Endodermal cell (in vitro differentiated cells): ENCODE measurements around the gene RCAN1. TPM values are rescaled to one million over a fixed set of nuclear protein-coding genes. Genes with fewer than 3 reads are reported as not detected.

Experiments used
- DNase-seq: peaks from one replicate; pipeline ENCODE4 v3.0.0-alpha.2; 2017
- H3K27ac ChIP-seq: 2 replicates; pipeline ENCODE4 v1.5.1; 2013; ENCODE audit warnings: mild to moderate bottlenecking, low read depth, low read length, moderate library complexity
- H3K27me3 ChIP-seq: 2 replicates; pipeline ENCODE4 v1.6.1; 2013; ENCODE audit warnings: mild to moderate bottlenecking, low read length, moderate library complexity; ENCODE audit not compliant: insufficient read depth, control insufficient read depth, poor library complexity, severe bottlenecking
- H3K36me3 ChIP-seq: 2 replicates; pipeline ENCODE4 v1.7.0; 2013; ENCODE audit warnings: mild to moderate bottlenecking, low read length, moderate library complexity; ENCODE audit not compliant: control insufficient read depth, insufficient read depth
- H3K4me1 ChIP-seq: one replicate; pipeline ENCODE4 v1.7.0; 2013; ENCODE audit warnings: low read length; ENCODE audit not compliant: control insufficient read depth, insufficient read depth
- H3K4me3 ChIP-seq: 2 replicates; pipeline ENCODE4 v1.5.1; 2013; ENCODE audit warnings: mild to moderate bottlenecking, low read length, moderate library complexity
- H3K9ac ChIP-seq: 2 replicates; pipeline ENCODE4 v1.6.1; 2013; ENCODE audit warnings: mild to moderate bottlenecking, low read length, moderate library complexity; ENCODE audit not compliant: poor library complexity, severe bottlenecking; ENCODE audit errors: extremely low read depth
- H3K9me3 ChIP-seq: 2 replicates; pipeline ENCODE4 v1.6.1; 2013; ENCODE audit warnings: mild to moderate bottlenecking, low read length, moderate library complexity; ENCODE audit not compliant: control insufficient read depth
- H3K27ac Mint-ChIP-seq: 2 replicates; pipeline ENCODE4 v1.8.0; 2020; ENCODE audit warnings: mixed read lengths
- H3K27me3 Mint-ChIP-seq: 2 replicates; pipeline ENCODE4 v1.8.0; 2021; ENCODE audit warnings: mild to moderate bottlenecking, mixed read lengths; ENCODE audit not compliant: insufficient read depth
- H3K36me3 Mint-ChIP-seq: 2 replicates; pipeline ENCODE4 v1.8.0; 2020; ENCODE audit warnings: low read depth, mixed read lengths
- H3K4me1 Mint-ChIP-seq: 2 replicates; pipeline ENCODE4 v1.8.0; 2020; ENCODE audit warnings: mixed read lengths
- H3K4me3 Mint-ChIP-seq: 2 replicates; pipeline ENCODE4 v1.8.0; 2020; ENCODE audit warnings: mild to moderate bottlenecking, moderate library complexity, mixed read lengths
- H3K9me3 Mint-ChIP-seq: 2 replicates; pipeline ENCODE4 v1.8.0; 2020; ENCODE audit warnings: mild to moderate bottlenecking, mixed read lengths
- CTCF ChIP-seq: fragments of 200-600 bp; sonication (generic); conservative IDR thresholded peaks from 2 replicates; pipeline ENCODE4 v1.5.0; 2021; ENCODE audit warnings: antibody characterized with exemption, mild to moderate bottlenecking
- WGBS, 2 experiments: methylation state at CpG; one replicate each; pipeline versions ENCODE4 v1.1.5 to v1.1.7; 2013; ENCODE audit warnings: missing lambda C conversion rate in 2 of 2, mixed read lengths in 1 of 2; ENCODE audit not compliant: insufficient coverage in 1 of 2, insufficient read length in 1 of 2; 5-methylcytosine and 5-hydroxymethylcytosine counted together
- total RNA-seq, 2 donors: library from RNA; stranded (reverse); fragmentation: NEBNext Ultra II Directional in 1 of 2; extraction: Animal tissue kit (Norgen Biotek cat#: 25700) in 1 of 2; gene quantifications; 2 replicates in 1 of 2; 3 replicates in 1 of 2; pipeline ENCODE4 v1.2.1, GENCODE V29; 2021

RCAN1 gene
- total RNA-seq, 2 donors from 2014 or later = 6.1 to 6.7 TPM

DNA sequence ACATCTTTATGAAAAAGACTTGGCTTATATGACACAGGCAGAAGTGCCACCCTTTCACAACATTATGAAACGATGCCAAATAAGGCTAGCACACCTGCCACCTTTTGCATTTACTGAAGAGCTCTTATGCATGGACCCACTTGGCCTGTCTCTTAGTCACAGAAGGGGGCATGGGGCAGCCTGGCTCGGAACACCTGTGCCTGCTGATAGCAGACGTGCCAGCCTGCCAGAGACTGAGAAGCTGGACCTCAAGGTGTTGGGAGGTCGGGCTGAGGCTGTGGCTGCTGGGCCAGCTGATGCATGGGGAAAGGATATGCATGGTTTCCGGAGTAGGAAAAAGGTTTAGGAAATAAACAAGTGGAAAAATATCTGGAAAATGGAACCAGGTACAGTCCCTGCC lies 21.5 kb downstream of the RCAN1 start:
- no peak overlapping the region for H3K27ac Mint-ChIP-seq
- 89 to 92% methylated on average over 4 to 5 of the region's 5 CpGs for WGBS, 2 experiments
- H3K27me3 ChIP-seq = no peaks in the 10 kb centered on the region
- H3K36me3 Mint-ChIP-seq = no peaks in the 10 kb centered on the region
- no peaks in the 10 kb centered on the region for H3K36me3 ChIP-seq
- DNase-seq = peak; percentile 28
- no peaks in the 10 kb centered on the region for H3K9me3 Mint-ChIP-seq
- no peak overlapping the region for H3K4me3 Mint-ChIP-seq
- H3K27ac ChIP-seq = no peak overlapping the region
- no peak overlapping the region for H3K4me3 ChIP-seq
- peaks cover 4% of the 10 kb centered on the region for H3K4me1 ChIP-seq
- H3K27me3 Mint-ChIP-seq = peaks cover 2% of the 10 kb centered on the region
- H3K9ac ChIP-seq = no peak overlapping the region
- TF ChIP-seq CTCF = no peak
- H3K9me3 ChIP-seq = no peaks in the 10 kb centered on the region
- H3K4me1 Mint-ChIP-seq = peaks cover 2% of the 10 kb centered on the region

DNA sequence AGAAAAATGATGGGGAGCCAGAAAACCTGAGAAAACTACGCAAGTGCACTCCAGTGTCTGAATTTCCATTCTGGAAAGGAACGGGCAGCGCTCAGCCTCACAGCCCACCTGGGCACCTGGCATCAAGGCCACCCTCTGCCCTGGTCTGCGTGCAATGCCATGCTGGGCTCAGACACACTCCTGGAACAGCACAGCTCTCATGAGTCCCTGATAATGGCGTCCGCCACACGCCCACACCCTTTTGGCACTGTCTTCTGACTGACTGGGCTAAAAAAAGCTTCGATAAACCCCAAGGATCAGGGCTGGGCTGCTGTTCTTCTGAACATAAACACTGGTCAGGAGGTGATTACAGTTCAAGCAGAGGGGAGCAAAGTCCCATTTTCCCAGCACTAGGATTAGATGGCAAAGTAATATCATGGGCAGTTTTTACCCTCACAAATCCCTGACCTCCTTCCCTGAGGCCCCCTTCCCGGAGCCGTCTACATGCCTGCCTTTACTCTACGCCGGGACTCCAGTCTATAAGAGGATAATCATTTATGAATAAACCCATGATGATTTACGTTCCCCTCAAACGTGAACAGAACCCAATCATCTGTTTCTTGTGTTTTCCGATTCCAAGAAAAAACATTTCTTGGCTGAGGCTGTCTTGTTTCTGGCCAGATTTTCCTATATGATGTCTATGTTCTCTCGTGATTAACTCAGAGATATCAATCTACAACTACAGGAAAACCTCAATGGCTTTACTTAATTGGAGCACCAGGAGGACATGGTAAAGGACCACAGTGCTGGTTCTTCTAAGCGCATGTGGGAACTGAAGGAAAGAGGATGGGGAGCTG lies 22.6 kb downstream of the RCAN1 start:
- Mint-ChIP-seq H3K4me3 (no peak overlapping the region), H3K36me3 (no peaks in the 10 kb centered on the region), H3K27me3 (peaks cover 2% of the 10 kb centered on the region), H3K4me1 (peaks cover 2% of the 10 kb centered on the region), H3K27ac (no peak overlapping the region), H3K9me3 (peaks cover 6% of the 10 kb centered on the region)
- H3K36me3 ChIP-seq = no peaks in the 10 kb centered on the region
- H3K27ac ChIP-seq = no peak overlapping the region
- peaks cover 4% of the 10 kb centered on the region for H3K4me1 ChIP-seq
- 91 to 96% methylated on average over 15 to 17 of the region's 17 CpGs for WGBS, 2 experiments
- DNase-seq = peak; percentile 22
- no peak for TF ChIP-seq CTCF
- no peak overlapping the region for H3K9ac ChIP-seq
- H3K27me3 ChIP-seq = no peaks in the 10 kb centered on the region
- no peak overlapping the region for H3K4me3 ChIP-seq
- no peaks in the 10 kb centered on the region for H3K9me3 ChIP-seq

GRCh38 chr21:34590520-34590919 lies 24.4 kb downstream of the RCAN1 start:
- Mint-ChIP-seq H3K9me3 (peaks cover 13% of the 10 kb centered on the region), H3K4me3 (no peak overlapping the region), H3K27me3 (peaks cover 2% of the 10 kb centered on the region), H3K27ac (no peak overlapping the region), H3K4me1 (no peaks in the 10 kb centered on the region), H3K36me3 (no peaks in the 10 kb centered on the region)
- no peaks in the 10 kb centered on the region for H3K9me3 ChIP-seq
- H3K4me1 ChIP-seq = no peaks in the 10 kb centered on the region
- H3K4me3 ChIP-seq = no peak overlapping the region
- TF ChIP-seq CTCF = no peak
- 57 to 100% methylated on average over 1 of the region's 1 CpG for WGBS, 2 experiments
- DNase-seq = peak; percentile 38
- no peak overlapping the region for H3K9ac ChIP-seq
- no peaks in the 10 kb centered on the region for H3K36me3 ChIP-seq
- no peaks in the 10 kb centered on the region for H3K27me3 ChIP-seq
- H3K27ac ChIP-seq = no peak overlapping the region
